Parathyroid adenoma (tissue), 2 donors: ENCODE results near the gene SLC2A6.
A peak's percentile ranks its signal among the peaks of the same experiment; 100 is the strongest.

Experiments
- H2AFZ ChIP-seq: fragments of 300-600 bp; sonication (generic); one replicate; pipeline ENCODE4 v1.7.0; 2017; ENCODE audit warnings: antibody characterized with exemption, mild to moderate bottlenecking
- H3K27ac ChIP-seq: fragments of 300-600 bp; sonication (generic); one replicate; pipeline ENCODE4 v1.7.0; 2017
- H3K27me3 ChIP-seq: fragments of 300-600 bp; sonication (generic); one replicate; pipeline ENCODE4 v1.7.0; 2017; ENCODE audit warnings: low read length; ENCODE audit not compliant: control insufficient read depth, insufficient read depth
- H3K36me3 ChIP-seq: fragments of 300-600 bp; sonication (generic); one replicate; pipeline ENCODE4 v1.7.0; 2017; ENCODE audit warnings: low read length; ENCODE audit not compliant: control insufficient read depth, insufficient read depth
- H3K4me1 ChIP-seq: fragments of 300-600 bp; sonication (generic); one replicate; pipeline ENCODE4 v1.7.0; 2017; ENCODE audit warnings: control low read depth
- H3K4me2 ChIP-seq: fragments of 300-600 bp; sonication (generic); one replicate; pipeline ENCODE4 v1.7.0; 2017; ENCODE audit warnings: low read length
- H3K4me3 ChIP-seq: fragments of 300-600 bp; sonication (generic); one replicate; pipeline ENCODE4 v1.7.0; 2017; ENCODE audit warnings: low read depth, low read length
- H3K79me2 ChIP-seq: fragments of 300-600 bp; sonication (generic); one replicate; pipeline ENCODE4 v1.7.0; 2017; ENCODE audit warnings: control low read depth
- H3K9ac ChIP-seq: fragments of 300-600 bp; sonication (generic); one replicate; pipeline ENCODE4 v1.7.0; 2017; ENCODE audit warnings: mild to moderate bottlenecking
- H3K9me3 ChIP-seq: fragments of 300-600 bp; sonication (generic); one replicate; pipeline ENCODE4 v1.7.0; 2017; ENCODE audit warnings: low read length; ENCODE audit not compliant: control insufficient read depth
- TF ChIP-seq, protein P1 (sequence below): fragments of 300-600 bp; sonication (generic); IDR thresholded peaks from one replicate; pipeline ENCODE4 v1.7.0; 2017; ENCODE audit warnings: antibody characterized with exemption, mild to moderate bottlenecking
- donor health status: primary hyperparathyroidism.

The SLC2A6 gene

DNA sequence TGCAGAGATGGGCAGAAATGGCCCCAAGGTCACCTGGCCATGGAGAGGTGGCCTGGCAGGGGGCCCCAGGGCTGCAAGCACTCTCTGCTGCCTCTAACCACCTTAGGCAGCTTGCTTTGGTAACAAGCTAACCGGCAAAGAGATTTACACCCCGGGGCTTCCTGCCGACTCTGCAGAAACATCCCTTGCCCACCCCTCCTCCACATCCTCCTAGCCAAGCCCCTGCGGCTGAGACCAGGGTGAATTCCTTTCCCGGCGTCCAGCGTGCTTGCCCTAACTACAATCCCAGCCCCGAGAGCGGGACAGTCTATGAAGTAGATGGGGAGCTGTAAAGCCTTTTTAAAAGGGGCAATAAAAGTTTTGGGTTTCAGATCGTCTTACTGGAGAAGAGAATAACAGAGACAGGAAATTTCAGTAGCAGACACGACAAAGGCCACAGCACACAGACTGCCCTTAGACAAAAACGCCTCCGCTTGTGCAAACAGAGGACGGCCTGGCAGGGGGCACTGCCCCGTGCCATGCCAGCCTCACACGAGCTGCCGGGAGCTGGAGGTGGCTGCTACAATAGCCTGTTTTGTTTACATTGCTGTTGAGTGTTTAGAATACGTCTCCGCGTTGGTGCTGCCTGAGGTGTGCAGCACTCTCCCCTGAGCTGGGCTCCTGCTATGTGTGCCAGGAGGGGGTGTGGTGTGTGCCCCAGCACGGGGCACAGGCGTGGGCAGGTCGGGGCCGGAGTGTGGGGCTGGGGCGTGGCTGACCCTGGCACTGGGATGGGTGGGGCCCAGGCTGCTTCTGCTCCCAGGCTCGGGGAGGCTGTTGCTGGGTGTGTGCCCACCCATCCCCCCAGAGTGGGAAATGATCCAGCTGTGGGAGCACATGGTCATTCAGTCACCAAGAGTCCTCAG, 30.5 kb upstream of the SLC2A6 start:
- TF ChIP-seq, protein P1, sequence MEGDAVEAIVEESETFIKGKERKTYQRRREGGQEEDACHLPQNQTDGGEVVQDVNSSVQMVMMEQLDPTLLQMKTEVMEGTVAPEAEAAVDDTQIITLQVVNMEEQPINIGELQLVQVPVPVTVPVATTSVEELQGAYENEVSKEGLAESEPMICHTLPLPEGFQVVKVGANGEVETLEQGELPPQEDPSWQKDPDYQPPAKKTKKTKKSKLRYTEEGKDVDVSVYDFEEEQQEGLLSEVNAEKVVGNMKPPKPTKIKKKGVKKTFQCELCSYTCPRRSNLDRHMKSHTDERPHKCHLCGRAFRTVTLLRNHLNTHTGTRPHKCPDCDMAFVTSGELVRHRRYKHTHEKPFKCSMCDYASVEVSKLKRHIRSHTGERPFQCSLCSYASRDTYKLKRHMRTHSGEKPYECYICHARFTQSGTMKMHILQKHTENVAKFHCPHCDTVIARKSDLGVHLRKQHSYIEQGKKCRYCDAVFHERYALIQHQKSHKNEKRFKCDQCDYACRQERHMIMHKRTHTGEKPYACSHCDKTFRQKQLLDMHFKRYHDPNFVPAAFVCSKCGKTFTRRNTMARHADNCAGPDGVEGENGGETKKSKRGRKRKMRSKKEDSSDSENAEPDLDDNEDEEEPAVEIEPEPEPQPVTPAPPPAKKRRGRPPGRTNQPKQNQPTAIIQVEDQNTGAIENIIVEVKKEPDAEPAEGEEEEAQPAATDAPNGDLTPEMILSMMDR: no peak
- no peak overlapping the region for H3K27ac ChIP-seq
- H3K9me3 ChIP-seq: no peaks in the 10 kb centered on the region
- no peak overlapping the region for H3K4me3 ChIP-seq
- H3K4me1 ChIP-seq: no peaks in the 10 kb centered on the region
- H3K36me3 ChIP-seq: no peaks in the 10 kb centered on the region
- H3K9ac ChIP-seq: no peak overlapping the region
- H3K79me2 ChIP-seq: no peaks in the 10 kb centered on the region
- no peaks in the 10 kb centered on the region for H3K27me3 ChIP-seq
- H3K4me2 ChIP-seq: no peak overlapping the region
- H2AFZ ChIP-seq: peak overlapping the region; percentile 20

DNA sequence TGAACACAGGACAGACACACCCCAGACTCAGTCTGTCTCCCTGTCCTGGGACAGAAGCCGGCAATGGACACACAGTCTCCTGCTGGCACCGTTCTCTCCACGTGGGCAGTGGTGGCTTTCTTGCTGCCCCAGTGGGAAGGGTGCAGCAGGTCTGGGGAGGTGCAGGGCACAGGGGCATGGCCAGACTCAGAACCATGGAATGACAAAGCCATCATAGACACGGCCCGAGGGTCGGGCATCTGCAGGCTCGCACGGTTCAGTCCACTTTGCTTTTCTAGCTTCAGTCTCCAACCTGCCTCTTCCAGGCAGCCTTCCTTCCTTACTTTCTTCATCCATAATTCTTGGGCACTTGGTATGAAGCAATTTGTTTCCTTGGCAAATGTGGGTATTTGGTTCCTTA, 29.1 kb upstream of the SLC2A6 start:
- TF ChIP-seq, protein P1: no peak
- Histone ChIP-seq H3K4me3 (no peak overlapping the region), H3K9me3 (no peaks in the 10 kb centered on the region), H3K9ac (no peak overlapping the region), H3K4me2 (no peak overlapping the region), H3K27me3 (no peaks in the 10 kb centered on the region), H3K36me3 (no peaks in the 10 kb centered on the region), H3K79me2 (no peaks in the 10 kb centered on the region), H3K4me1 (no peaks in the 10 kb centered on the region), H3K27ac (no peak overlapping the region), H2AFZ (no peak overlapping the region)

DNA sequence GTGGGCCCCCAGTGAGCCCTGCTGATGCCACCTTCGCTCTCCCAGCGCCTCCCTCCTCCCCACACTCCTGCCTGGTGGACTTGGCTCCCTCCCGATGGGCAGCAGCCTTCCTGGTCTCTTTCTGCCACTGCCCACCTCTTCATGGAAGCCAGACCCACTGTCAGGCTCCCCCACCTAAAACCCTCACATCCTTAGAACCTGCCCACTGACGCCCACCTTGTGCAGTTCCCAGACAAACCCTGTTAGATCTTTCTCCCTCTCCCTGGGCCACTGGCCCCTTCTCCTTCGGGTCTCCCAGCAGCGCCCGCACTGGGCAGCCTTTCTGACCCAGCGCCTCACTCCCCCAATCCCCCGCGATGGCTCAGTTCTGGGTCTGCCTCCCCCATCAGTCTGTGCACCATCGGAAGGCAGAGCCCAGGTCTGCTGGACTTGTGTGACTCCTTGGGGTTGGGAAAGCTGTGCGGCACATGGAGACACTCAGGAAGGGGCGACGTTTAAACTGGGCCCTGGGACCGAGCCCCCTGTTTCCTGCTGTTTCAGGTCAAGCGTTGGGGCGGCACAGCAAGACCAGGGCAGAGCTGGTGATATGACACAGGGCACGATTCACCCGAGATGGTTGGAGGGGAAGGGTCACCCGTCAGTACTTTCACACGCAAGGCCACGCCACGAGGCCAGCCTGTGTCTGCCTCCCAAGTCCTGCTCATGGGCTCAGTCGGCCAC, 28.5 kb upstream of the SLC2A6 start:
- H3K4me1 ChIP-seq: no peaks in the 10 kb centered on the region
- H3K4me3 ChIP-seq: no peak overlapping the region
- no peak overlapping the region for H3K4me2 ChIP-seq
- H3K27ac ChIP-seq: no peak overlapping the region
- H2AFZ ChIP-seq: no peak overlapping the region
- no peaks in the 10 kb centered on the region for H3K27me3 ChIP-seq
- TF ChIP-seq, protein P1: no peak
- H3K79me2 ChIP-seq: no peaks in the 10 kb centered on the region
- no peaks in the 10 kb centered on the region for H3K36me3 ChIP-seq
- H3K9me3 ChIP-seq: no peaks in the 10 kb centered on the region
- no peak overlapping the region for H3K9ac ChIP-seq

- Histone ChIP-seq H3K9me3 (no peaks in the 10 kb centered on the region), H3K36me3 (no peaks in the 10 kb centered on the region), H3K27me3 (no peaks in the 10 kb centered on the region), H2AFZ (no peak overlapping the region), H3K4me3 (no peak overlapping the region), H3K4me2 (no peak overlapping the region), H3K9ac (no peak overlapping the region), H3K79me2 (no peaks in the 10 kb centered on the region), H3K4me1 (no peaks in the 10 kb centered on the region), H3K27ac (no peak overlapping the region)
- TF ChIP-seq, protein P1: no peak
These were observed 27.7 kb upstream of the SLC2A6 start for GRCh38 chr9:133506653-133507038.
